ENCODE measurements around the gene MED13L.

The MED13L gene

GRCh38 chr12:116010467-116010866 is 267.0 kb downstream of the MED13L start:
- H3K4me1 ChIP-seq (ENCODE audit: control extremely low read depth in 1 of 4, control insufficient read depth in 4 of 4, insufficient read depth in 4 of 4, low read length in 3 of 4): no peaks in the 10 kb centered on the region
- no peak overlapping the region for H3K4me3 ChIP-seq (ENCODE audit: control insufficient read depth in 1 of 7, extremely low read depth in 1 of 7, insufficient read depth in 4 of 7, low read depth in 2 of 7, low read length in 6 of 7)
- ChIA-PET CTCF (no interaction called here), POLR2A (no interaction called here)
- no peak overlapping the region for H3K27ac ChIP-seq (ENCODE audit: insufficient read depth in 1 of 2, low read depth in 1 of 2, low read length in 2 of 2, poor library complexity in 1 of 2, severe bottlenecking in 2 of 2)
- DNase-seq: no peak
- H3K27me3 ChIP-seq (replicated peaks in 2 of 5; ENCODE audit: control insufficient read depth in 4 of 5, insufficient read depth in 5 of 5, low read length in 4 of 5): no peaks in the 10 kb centered on the region
- WGBS (ENCODE audit: insufficient coverage): 93% methylated on average over 3 of the region's 3 CpGs
- peaks cover 50 to 93% (median 72%) of the 10 kb centered on the region in 4 experiments for H3K36me3 ChIP-seq (ENCODE audit: control insufficient read depth in 4 of 4, insufficient read depth in 4 of 4, low read length in 3 of 4)
- H3K9me3 ChIP-seq (ENCODE audit: control extremely low read depth in 1 of 5, control insufficient read depth in 4 of 5, insufficient read depth in 2 of 5, low read depth in 1 of 5, low read length in 4 of 5): no peaks in the 10 kb centered on the region

- H3K4me1 ChIP-seq (ENCODE audit: control extremely low read depth in 1 of 4, control insufficient read depth in 4 of 4, insufficient read depth in 4 of 4, low read length in 3 of 4): no peaks in the 10 kb centered on the region
- WGBS (ENCODE audit: insufficient coverage): 94% methylated on average over 3 of the region's 4 CpGs
- CTCF ChIA-PET: interaction anchor here (1.0 kb wide), 1 partner anchor 12 kb away, joined by 3 read pairs; no protein-coding TSS in a partner anchor
- no peaks in the 10 kb centered on the region for H3K27me3 ChIP-seq (replicated peaks in 2 of 5; ENCODE audit: control insufficient read depth in 4 of 5, insufficient read depth in 5 of 5, low read length in 4 of 5)
- no peak for DNase-seq
- no peak overlapping the region for H3K27ac ChIP-seq (ENCODE audit: insufficient read depth in 1 of 2, low read depth in 1 of 2, low read length in 2 of 2, poor library complexity in 1 of 2, severe bottlenecking in 2 of 2)
- no peak overlapping the region for H3K4me3 ChIP-seq (ENCODE audit: control insufficient read depth in 1 of 7, extremely low read depth in 1 of 7, insufficient read depth in 4 of 7, low read depth in 2 of 7, low read length in 6 of 7)
- POLR2A ChIA-PET: no interaction called here
- peaks cover 49 to 95% (median 68%) of the 10 kb centered on the region in 4 experiments for H3K36me3 ChIP-seq (ENCODE audit: control insufficient read depth in 4 of 4, insufficient read depth in 4 of 4, low read length in 3 of 4)
- no peaks in the 10 kb centered on the region for H3K9me3 ChIP-seq (ENCODE audit: control extremely low read depth in 1 of 5, control insufficient read depth in 4 of 5, insufficient read depth in 2 of 5, low read depth in 1 of 5, low read length in 4 of 5)
Observed at GRCh38 chr12:116009805-116010204, 267.7 kb downstream of the MED13L start.

GRCh38 chr12:116006141-116006540 is 271.4 kb downstream of the MED13L start:
- H3K9me3 ChIP-seq (ENCODE audit: control extremely low read depth in 1 of 5, control insufficient read depth in 4 of 5, insufficient read depth in 2 of 5, low read depth in 1 of 5, low read length in 4 of 5): no peaks in the 10 kb centered on the region
- CTCF ChIA-PET: interaction anchor here (1.0 kb wide), 1 partner anchor 10 kb away, joined by 4 read pairs; no protein-coding TSS in a partner anchor
- no peaks in the 10 kb centered on the region for H3K4me1 ChIP-seq (ENCODE audit: control extremely low read depth in 1 of 4, control insufficient read depth in 4 of 4, insufficient read depth in 4 of 4, low read length in 3 of 4)
- no CpG with 5 or more reads among the region's 2 CpGs for WGBS (ENCODE audit: insufficient coverage)
- no peaks in the 10 kb centered on the region for H3K27me3 ChIP-seq (replicated peaks in 2 of 5; ENCODE audit: control insufficient read depth in 4 of 5, insufficient read depth in 5 of 5, low read length in 4 of 5)
- peaks cover 38 to 90% (median 66%) of the 10 kb centered on the region in 4 experiments for H3K36me3 ChIP-seq (ENCODE audit: control insufficient read depth in 4 of 4, insufficient read depth in 4 of 4, low read length in 3 of 4)
- POLR2A ChIA-PET: no interaction called here
- H3K4me3 ChIP-seq (ENCODE audit: control insufficient read depth in 1 of 7, extremely low read depth in 1 of 7, insufficient read depth in 4 of 7, low read depth in 2 of 7, low read length in 6 of 7): no peak overlapping the region
- H3K27ac ChIP-seq (ENCODE audit: insufficient read depth in 1 of 2, low read depth in 1 of 2, low read length in 2 of 2, poor library complexity in 1 of 2, severe bottlenecking in 2 of 2): no peak overlapping the region
- no peak for DNase-seq

- ChIA-PET POLR2A (no interaction called here), CTCF (interaction anchor here (1.1 to 2.0 kb wide), 4 partner anchors 12 to 706 kb away, joined by 3 to 11 read pairs (median 4); no protein-coding TSS in a partner anchor)
- Histone ChIP-seq H3K27me3 (replicated peaks in 2 of 5; ENCODE audit: control insufficient read depth in 4 of 5, insufficient read depth in 5 of 5, low read length in 4 of 5) (no peaks in the 10 kb centered on the region), H3K27ac (ENCODE audit: insufficient read depth in 1 of 2, low read depth in 1 of 2, low read length in 2 of 2, poor library complexity in 1 of 2, severe bottlenecking in 2 of 2) (peak overlapping the region in 1 of 2 experiments; percentile 11), H3K4me3 (ENCODE audit: control insufficient read depth in 1 of 7, extremely low read depth in 1 of 7, insufficient read depth in 4 of 7, low read depth in 2 of 7, low read length in 6 of 7) (no peak overlapping the region), H3K4me1 (ENCODE audit: control extremely low read depth in 1 of 4, control insufficient read depth in 4 of 4, insufficient read depth in 4 of 4, low read length in 3 of 4) (peaks cover 0 to 4% (median 1%) of the 10 kb centered on the region in 4 experiments), H3K9me3 (ENCODE audit: control extremely low read depth in 1 of 5, control insufficient read depth in 4 of 5, insufficient read depth in 2 of 5, low read depth in 1 of 5, low read length in 4 of 5) (no peaks in the 10 kb centered on the region), H3K36me3 (ENCODE audit: control insufficient read depth in 4 of 4, insufficient read depth in 4 of 4, low read length in 3 of 4) (peaks cover 34 to 70% (median 55%) of the 10 kb centered on the region in 4 experiments)
- 100% methylated on average over 1 of the region's 6 CpGs for WGBS (ENCODE audit: insufficient coverage)
- no peak for DNase-seq
Observed at GRCh38 chr12:116002890-116003536, 274.5 kb downstream of the MED13L start.

GRCh38 chr12:116000252-116000651 is 277.2 kb downstream of the MED13L start:
- Histone ChIP-seq H3K36me3 (ENCODE audit: control insufficient read depth in 4 of 4, insufficient read depth in 4 of 4, low read length in 3 of 4) (peaks cover 29 to 69% (median 56%) of the 10 kb centered on the region in 4 experiments), H3K4me3 (ENCODE audit: control insufficient read depth in 1 of 7, extremely low read depth in 1 of 7, insufficient read depth in 4 of 7, low read depth in 2 of 7, low read length in 6 of 7) (no peak overlapping the region), H3K9me3 (ENCODE audit: control extremely low read depth in 1 of 5, control insufficient read depth in 4 of 5, insufficient read depth in 2 of 5, low read depth in 1 of 5, low read length in 4 of 5) (no peaks in the 10 kb centered on the region), H3K27me3 (replicated peaks in 2 of 5; ENCODE audit: control insufficient read depth in 4 of 5, insufficient read depth in 5 of 5, low read length in 4 of 5) (no peaks in the 10 kb centered on the region), H3K4me1 (ENCODE audit: control extremely low read depth in 1 of 4, control insufficient read depth in 4 of 4, insufficient read depth in 4 of 4, low read length in 3 of 4) (peaks cover 0 to 4% (median 1%) of the 10 kb centered on the region in 4 experiments), H3K27ac (ENCODE audit: insufficient read depth in 1 of 2, low read depth in 1 of 2, low read length in 2 of 2, poor library complexity in 1 of 2, severe bottlenecking in 2 of 2) (no peak overlapping the region)
- WGBS (ENCODE audit: insufficient coverage): 84% methylated on average over 4 of the region's 5 CpGs
- ChIA-PET POLR2A (no interaction called here), CTCF (interaction anchor here (1.2 kb wide), 2 partner anchors 26 to 703 kb away, joined by 4 to 6 read pairs; no protein-coding TSS in a partner anchor)
- no peak for DNase-seq

- peaks cover 29 to 73% (median 60%) of the 10 kb centered on the region in 4 experiments for H3K36me3 ChIP-seq (ENCODE audit: control insufficient read depth in 4 of 4, insufficient read depth in 4 of 4, low read length in 3 of 4)
- no peak overlapping the region for H3K27ac ChIP-seq (ENCODE audit: insufficient read depth in 1 of 2, low read depth in 1 of 2, low read length in 2 of 2, poor library complexity in 1 of 2, severe bottlenecking in 2 of 2)
- 100% methylated on average over 1 of the region's 2 CpGs for WGBS (ENCODE audit: insufficient coverage)
- no peak for DNase-seq
- H3K9me3 ChIP-seq (ENCODE audit: control extremely low read depth in 1 of 5, control insufficient read depth in 4 of 5, insufficient read depth in 2 of 5, low read depth in 1 of 5, low read length in 4 of 5): no peaks in the 10 kb centered on the region
- H3K27me3 ChIP-seq (replicated peaks in 2 of 5; ENCODE audit: control insufficient read depth in 4 of 5, insufficient read depth in 5 of 5, low read length in 4 of 5): no peaks in the 10 kb centered on the region
- peaks cover 0 to 4% (median 1%) of the 10 kb centered on the region in 4 experiments for H3K4me1 ChIP-seq (ENCODE audit: control extremely low read depth in 1 of 4, control insufficient read depth in 4 of 4, insufficient read depth in 4 of 4, low read length in 3 of 4)
- ChIA-PET POLR2A (interaction anchor here (0.7 kb wide), 1 partner anchor 23 kb away, joined by 4 read pairs; no protein-coding TSS in a partner anchor), CTCF (interaction anchor here (0.6 to 3.3 kb wide), 9 partner anchors 11 to 724 kb away, joined by 3 to 18 read pairs (median 5); no protein-coding TSS in a partner anchor)
- no peak overlapping the region for H3K4me3 ChIP-seq (ENCODE audit: control insufficient read depth in 1 of 7, extremely low read depth in 1 of 7, insufficient read depth in 4 of 7, low read depth in 2 of 7, low read length in 6 of 7)
Observed at GRCh38 chr12:115999582-115999981, 277.9 kb downstream of the MED13L start.

All from common myeloid progenitor, CD34-positive (primary cell).